ENCODE results near the gene HOXA13. TPM values are rescaled to one million over a fixed set of nuclear protein-coding genes. Genes with fewer than 3 reads are reported as not detected.

HOXA13 gene
- total and polyA plus RNA-seq, 8 donors = 29.0 TPM; not detected in 7

DNA sequence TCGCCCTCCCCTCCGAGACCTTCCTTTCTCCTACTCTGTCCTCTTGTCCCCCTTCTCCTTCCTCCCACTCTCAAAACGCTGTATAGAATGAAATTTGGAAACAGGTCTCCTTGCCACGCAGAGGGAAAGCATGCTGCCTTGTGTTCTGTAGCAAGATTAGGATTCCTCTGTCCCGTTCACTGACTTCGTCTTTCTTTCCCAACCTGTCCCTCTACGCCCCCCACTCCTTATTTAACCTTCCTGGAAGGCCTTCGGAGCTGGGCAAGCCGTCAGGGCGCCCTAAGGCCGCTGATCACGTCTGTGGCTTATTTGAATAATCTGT lies 35.9 kb downstream of the HOXA13 start:
- TF ChIP-seq EP300 (IDR thresholded peaks at IDR 0.05) (no peak), POLR2AphosphoS5 (IDR thresholded peaks at IDR 0.05) (no peak)
- TF ChIP-seq, protein P1, sequence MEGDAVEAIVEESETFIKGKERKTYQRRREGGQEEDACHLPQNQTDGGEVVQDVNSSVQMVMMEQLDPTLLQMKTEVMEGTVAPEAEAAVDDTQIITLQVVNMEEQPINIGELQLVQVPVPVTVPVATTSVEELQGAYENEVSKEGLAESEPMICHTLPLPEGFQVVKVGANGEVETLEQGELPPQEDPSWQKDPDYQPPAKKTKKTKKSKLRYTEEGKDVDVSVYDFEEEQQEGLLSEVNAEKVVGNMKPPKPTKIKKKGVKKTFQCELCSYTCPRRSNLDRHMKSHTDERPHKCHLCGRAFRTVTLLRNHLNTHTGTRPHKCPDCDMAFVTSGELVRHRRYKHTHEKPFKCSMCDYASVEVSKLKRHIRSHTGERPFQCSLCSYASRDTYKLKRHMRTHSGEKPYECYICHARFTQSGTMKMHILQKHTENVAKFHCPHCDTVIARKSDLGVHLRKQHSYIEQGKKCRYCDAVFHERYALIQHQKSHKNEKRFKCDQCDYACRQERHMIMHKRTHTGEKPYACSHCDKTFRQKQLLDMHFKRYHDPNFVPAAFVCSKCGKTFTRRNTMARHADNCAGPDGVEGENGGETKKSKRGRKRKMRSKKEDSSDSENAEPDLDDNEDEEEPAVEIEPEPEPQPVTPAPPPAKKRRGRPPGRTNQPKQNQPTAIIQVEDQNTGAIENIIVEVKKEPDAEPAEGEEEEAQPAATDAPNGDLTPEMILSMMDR (IDR thresholded peaks at IDR 0.05) = no peak
- 18 to 39% (median 27%) methylated on average over 12 of the region's 12 CpGs for WGBS, 5 donors
- no peak for DNase-seq
- intact Hi-C loops (cut with DNase I; ENCODE audit: low total_unique reads) = loop anchor here (5.0 kb wide), 2 partner anchors 482 to 797 kb away; no protein-coding TSS in a partner anchor
- Histone ChIP-seq H3K36me3 (no peaks in the 10 kb centered on the region), H3K9me3 (peaks cover 0 to 21% (median 9%) of the 10 kb centered on the region in 4 donors), H3K27me3 (peaks cover 42 to 100% (median 93%) of the 10 kb centered on the region in 3 donors), H3K4me3 (peak overlapping the region in 3 of 4 donors; percentile 23 to 41 (median 32)), H3K4me1 (peaks cover 16 to 53% (median 46%) of the 10 kb centered on the region in 4 donors), H3K27ac (peak overlapping the region in 1 of 5 donors; percentile 6)

DNA sequence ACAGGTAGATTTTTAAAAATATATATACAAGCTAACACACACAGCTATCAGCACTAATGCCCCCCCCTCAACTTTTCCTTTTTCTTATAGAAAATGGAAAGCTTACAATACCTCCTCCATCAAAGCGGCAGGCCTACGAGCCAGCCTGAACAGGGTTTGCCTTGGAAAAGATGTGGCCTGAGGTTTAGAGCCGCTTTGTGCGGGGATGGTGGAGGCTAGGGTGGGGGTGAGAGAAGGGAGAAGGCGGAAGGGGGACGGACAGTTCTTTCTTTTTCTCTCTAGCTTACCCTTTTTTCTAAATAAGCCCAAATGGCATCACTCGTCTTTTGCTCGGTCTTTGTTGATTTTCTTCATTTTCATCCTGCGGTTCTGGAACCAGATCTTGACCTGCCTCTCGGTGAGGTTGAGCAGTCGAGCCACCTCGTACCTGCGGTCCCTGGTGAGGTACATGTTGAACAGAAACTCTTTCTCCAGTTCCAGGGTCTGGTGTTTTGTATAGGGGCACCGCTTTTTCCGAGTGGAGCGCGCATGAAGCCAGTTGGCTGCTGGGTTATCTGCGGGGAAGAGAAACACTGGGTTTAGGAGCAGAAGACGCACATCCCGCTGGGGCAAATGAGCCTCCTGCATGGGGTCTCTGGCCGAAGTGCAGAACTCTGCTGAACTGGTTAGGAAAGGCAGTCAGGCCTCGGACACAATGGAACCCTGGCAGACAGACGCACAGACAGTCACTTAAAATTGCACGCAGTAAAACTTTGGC lies 36.4 kb downstream of the HOXA13 start:
- intact Hi-C loops (cut with DNase I; ENCODE audit: low total_unique reads) = loop anchor here (5.0 kb wide), 2 partner anchors 481 to 796 kb away; no protein-coding TSS in a partner anchor
- H3K27ac ChIP-seq = no peak overlapping the region
- no peak for DNase-seq
- peak overlapping the region in 2 of 4 donors; percentile 23 to 41 for H3K4me3 ChIP-seq
- 40 to 49% (median 42%) methylated on average over 24 of the region's 24 CpGs for WGBS, 5 donors
- H3K27me3 ChIP-seq = peaks cover 41 to 100% (median 91%) of the 10 kb centered on the region in 3 donors
- H3K9me3 ChIP-seq = peaks cover 0 to 21% (median 9%) of the 10 kb centered on the region in 4 donors
- peaks cover 16 to 53% (median 47%) of the 10 kb centered on the region in 4 donors for H3K4me1 ChIP-seq
- TF ChIP-seq, protein P1 (IDR thresholded peaks at IDR 0.05) = no peak
- TF ChIP-seq POLR2AphosphoS5 (IDR thresholded peaks at IDR 0.05) (no peak), POLR2A (IDR thresholded peaks at IDR 0.05) (no peak), EP300 (IDR thresholded peaks at IDR 0.05) (no peak)
- no peaks in the 10 kb centered on the region for H3K36me3 ChIP-seq

DNA sequence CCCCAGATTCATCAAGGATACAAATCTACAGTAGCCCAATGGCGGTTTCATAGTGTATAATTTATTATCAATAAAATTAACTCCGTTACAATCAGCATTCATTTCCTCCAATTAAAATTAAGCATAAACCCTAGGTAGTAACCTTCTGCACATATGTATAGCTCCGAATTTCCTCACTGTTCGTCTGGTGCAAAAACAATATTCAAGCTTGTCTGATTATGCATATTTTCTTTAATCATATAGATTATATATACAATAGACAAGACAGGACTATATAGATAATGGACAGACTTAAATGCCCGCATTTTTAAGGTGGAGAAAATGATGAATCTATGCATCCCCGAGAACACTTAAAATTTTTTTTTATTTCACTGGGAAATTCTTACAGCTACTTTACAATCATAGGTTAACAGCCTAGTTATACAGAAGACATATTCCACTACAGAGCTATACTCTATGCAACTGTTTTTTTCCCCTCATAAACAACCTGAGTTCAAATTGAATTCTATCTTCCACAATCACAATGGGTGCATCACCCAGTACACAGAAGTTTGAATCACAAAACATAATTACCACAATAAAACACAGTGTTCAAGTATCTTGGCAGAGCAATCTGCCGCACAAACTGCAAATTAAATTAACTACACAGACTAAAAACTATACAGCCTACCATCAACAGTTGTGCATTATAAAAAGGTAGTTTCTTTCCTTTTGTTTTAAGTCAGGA lies 37.2 kb downstream of the HOXA13 start:
- DNase-seq = no peak
- WGBS, 5 donors = 58 to 72% (median 64%) methylated on average over 7 of the region's 7 CpGs
- Histone ChIP-seq H3K9me3 (peaks cover 0 to 21% (median 9%) of the 10 kb centered on the region in 4 donors), H3K4me1 (peaks cover 16 to 54% (median 48%) of the 10 kb centered on the region in 4 donors), H3K27me3 (peaks cover 38 to 100% (median 91%) of the 10 kb centered on the region in 3 donors), H3K27ac (peak overlapping the region in 1 of 5 donors; percentile 99), H3K4me3 (no peak overlapping the region), H3K36me3 (no peaks in the 10 kb centered on the region)
- TF ChIP-seq, protein P1 (IDR thresholded peaks at IDR 0.05) = no peak
- TF ChIP-seq POLR2AphosphoS5 (IDR thresholded peaks at IDR 0.05) = no peak
- TF ChIP-seq POLR2A (IDR thresholded peaks at IDR 0.05) = no peak
- TF ChIP-seq EP300 (IDR thresholded peaks at IDR 0.05) = no peak
- intact Hi-C loops (cut with DNase I; ENCODE audit: low total_unique reads) = loop anchor here (5.0 kb wide), 2 partner anchors 480 to 795 kb away; no protein-coding TSS in a partner anchor

All from stomach (tissue), 9 donors.